Measurements from ENCODE around the gene RMI2. TPM values are rescaled to one million over a fixed set of nuclear protein-coding genes. Genes with fewer than 3 reads are reported as not detected.

Gene RMI2
- total RNA-seq, 1 donor from 2014 or later = 41.9 TPM

- DNase-seq (ENCODE audit: low read depth, low spot score) = no peak
- H3K4me3 Mint-ChIP-seq = no peak overlapping the region
- H3K27me3 Mint-ChIP-seq (ENCODE audit: low read depth) = no peaks in the 10 kb centered on the region
- H3K4me1 Mint-ChIP-seq = no peaks in the 10 kb centered on the region
- peaks cover 2% of the 10 kb centered on the region for H3K36me3 Mint-ChIP-seq (ENCODE audit: low read depth)
- no peak for TF ChIP-seq CTCF (conservative IDR thresholded peaks at IDR 0.05)
- no peak overlapping the region for H3K27ac Mint-ChIP-seq (ENCODE audit: unreplicated experiment)
- H3K9me3 Mint-ChIP-seq = no peaks in the 10 kb centered on the region
These were observed 35.6 kb downstream of the RMI2 start for GRCh38 chr16:11380836-11381235.

GRCh38 chr16:11383481-11384183, 38.4 kb downstream of the RMI2 start:
- no peak for DNase-seq (ENCODE audit: low read depth, low spot score)
- peaks cover 2% of the 10 kb centered on the region for H3K27me3 Mint-ChIP-seq (ENCODE audit: low read depth)
- no peaks in the 10 kb centered on the region for H3K9me3 Mint-ChIP-seq
- TF ChIP-seq CTCF (conservative IDR thresholded peaks at IDR 0.05) = no peak
- no peak overlapping the region for H3K4me3 Mint-ChIP-seq
- H3K36me3 Mint-ChIP-seq (ENCODE audit: low read depth) = peaks cover 2% of the 10 kb centered on the region
- H3K4me1 Mint-ChIP-seq = peaks cover 4% of the 10 kb centered on the region
- peak overlapping the region; percentile 12 for H3K27ac Mint-ChIP-seq (ENCODE audit: unreplicated experiment)

- Mint-ChIP-seq H3K27me3 (ENCODE audit: low read depth) (peaks cover 2% of the 10 kb centered on the region), H3K4me1 (peaks cover 10% of the 10 kb centered on the region), H3K36me3 (ENCODE audit: low read depth) (peaks cover 2% of the 10 kb centered on the region), H3K4me3 (no peak overlapping the region), H3K9me3 (no peaks in the 10 kb centered on the region), H3K27ac (ENCODE audit: unreplicated experiment) (no peak overlapping the region)
- no peak for TF ChIP-seq CTCF (conservative IDR thresholded peaks at IDR 0.05)
- no peak for DNase-seq (ENCODE audit: low read depth, low spot score)
These were observed 39.1 kb downstream of the RMI2 start for GRCh38 chr16:11384184-11384955.

DNA sequence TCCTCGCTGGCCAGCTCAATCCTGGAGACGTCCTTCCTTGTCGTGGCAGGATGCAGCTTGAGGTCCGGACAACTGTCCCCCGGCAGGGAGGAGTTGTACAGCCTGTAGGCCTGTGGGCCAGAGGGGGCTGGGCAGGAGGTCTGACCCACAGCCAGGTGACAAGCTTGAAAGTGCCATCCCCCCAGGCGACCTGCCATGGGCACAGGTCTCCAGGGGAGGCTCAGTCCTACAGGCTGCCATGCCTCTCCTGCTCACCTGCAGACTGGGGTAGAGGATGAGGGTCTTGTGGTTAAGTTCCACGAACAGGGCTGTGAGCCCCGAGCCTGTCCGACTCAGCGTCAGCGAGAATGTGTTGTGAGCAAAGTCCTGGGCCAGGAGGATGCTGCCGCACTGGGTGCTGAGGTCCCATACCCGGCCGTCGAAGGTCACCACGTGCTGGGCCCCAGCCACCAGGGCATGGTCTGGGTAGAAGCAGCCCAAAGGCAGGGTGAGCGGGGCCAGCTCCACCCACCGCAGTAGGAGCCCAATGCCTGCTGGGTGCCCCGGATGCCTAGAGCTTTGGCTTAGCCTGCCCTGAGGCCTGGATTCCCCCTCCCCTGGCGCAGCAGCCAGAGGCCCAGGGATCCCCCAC, 39.8 kb downstream of the RMI2 start:
- DNase-seq (ENCODE audit: low read depth, low spot score) = no peak
- H3K4me3 Mint-ChIP-seq = no peak overlapping the region
- H3K9me3 Mint-ChIP-seq = no peaks in the 10 kb centered on the region
- peaks cover 2% of the 10 kb centered on the region for H3K27me3 Mint-ChIP-seq (ENCODE audit: low read depth)
- no peak for TF ChIP-seq CTCF (conservative IDR thresholded peaks at IDR 0.05)
- H3K36me3 Mint-ChIP-seq (ENCODE audit: low read depth) = peaks cover 2% of the 10 kb centered on the region
- H3K27ac Mint-ChIP-seq (ENCODE audit: unreplicated experiment) = no peak overlapping the region
- H3K4me1 Mint-ChIP-seq = peaks cover 10% of the 10 kb centered on the region

- H3K4me1 Mint-ChIP-seq = peaks cover 15% of the 10 kb centered on the region
- H3K36me3 Mint-ChIP-seq (ENCODE audit: low read depth) = peaks cover 2% of the 10 kb centered on the region
- H3K9me3 Mint-ChIP-seq = no peaks in the 10 kb centered on the region
- H3K4me3 Mint-ChIP-seq = no peak overlapping the region
- no peak overlapping the region for H3K27ac Mint-ChIP-seq (ENCODE audit: unreplicated experiment)
- no peak for TF ChIP-seq CTCF (conservative IDR thresholded peaks at IDR 0.05)
- peaks cover 2% of the 10 kb centered on the region for H3K27me3 Mint-ChIP-seq (ENCODE audit: low read depth)
- no peak for DNase-seq (ENCODE audit: low read depth, low spot score)
These were observed 40.9 kb downstream of the RMI2 start for GRCh38 chr16:11386054-11386680.
